MM.1S (cell line): ENCODE results near the gene SIGLEC11.
"Not testable (repeated sequence)": the region's sequence is repeated elsewhere in the genome, so short reads cannot be mapped to it uniquely, and the experiment has no call there.

ENCODE experiments used
- EZH2phosphoT487 ChIP-seq: fragments of 300-600 bp; sonication (generic); IDR thresholded peaks from 2 replicates; pipeline ENCODE4 v1.6.1; 2018; ENCODE audit warnings: antibody characterized with exemption, low read length
- TF ChIP-seq, protein P1 (sequence below): fragments of 300-600 bp; sonication (generic); IDR thresholded peaks from 2 replicates; pipeline ENCODE4 v1.5.1; 2016; ENCODE audit warnings: antibody characterized with exemption, low read length, mixed read lengths

DNA sequence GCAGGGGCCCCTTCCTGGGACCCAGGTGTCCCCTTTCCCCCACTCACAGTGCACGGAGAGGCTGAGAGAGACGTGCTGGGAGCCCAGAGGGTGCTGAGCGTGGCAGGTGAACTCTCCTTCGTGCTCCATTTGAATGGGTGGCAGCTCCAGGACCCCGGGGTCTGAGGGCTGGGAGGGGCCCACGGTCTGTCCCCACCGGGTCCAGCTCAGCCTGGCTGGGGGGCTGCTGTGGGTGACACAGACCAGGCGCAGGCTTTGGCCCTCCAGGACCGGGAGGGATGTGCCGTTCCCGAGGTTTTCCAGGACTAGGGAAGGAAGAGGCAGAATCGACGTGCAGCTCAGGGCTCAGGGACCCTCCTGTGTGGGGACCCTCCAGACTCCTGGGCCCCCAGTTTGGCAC lies 2.4 kb downstream of the SIGLEC11 start:
- TF ChIP-seq, protein P1, sequence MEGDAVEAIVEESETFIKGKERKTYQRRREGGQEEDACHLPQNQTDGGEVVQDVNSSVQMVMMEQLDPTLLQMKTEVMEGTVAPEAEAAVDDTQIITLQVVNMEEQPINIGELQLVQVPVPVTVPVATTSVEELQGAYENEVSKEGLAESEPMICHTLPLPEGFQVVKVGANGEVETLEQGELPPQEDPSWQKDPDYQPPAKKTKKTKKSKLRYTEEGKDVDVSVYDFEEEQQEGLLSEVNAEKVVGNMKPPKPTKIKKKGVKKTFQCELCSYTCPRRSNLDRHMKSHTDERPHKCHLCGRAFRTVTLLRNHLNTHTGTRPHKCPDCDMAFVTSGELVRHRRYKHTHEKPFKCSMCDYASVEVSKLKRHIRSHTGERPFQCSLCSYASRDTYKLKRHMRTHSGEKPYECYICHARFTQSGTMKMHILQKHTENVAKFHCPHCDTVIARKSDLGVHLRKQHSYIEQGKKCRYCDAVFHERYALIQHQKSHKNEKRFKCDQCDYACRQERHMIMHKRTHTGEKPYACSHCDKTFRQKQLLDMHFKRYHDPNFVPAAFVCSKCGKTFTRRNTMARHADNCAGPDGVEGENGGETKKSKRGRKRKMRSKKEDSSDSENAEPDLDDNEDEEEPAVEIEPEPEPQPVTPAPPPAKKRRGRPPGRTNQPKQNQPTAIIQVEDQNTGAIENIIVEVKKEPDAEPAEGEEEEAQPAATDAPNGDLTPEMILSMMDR: not testable (repeated sequence)
- TF ChIP-seq EZH2phosphoT487: not testable (repeated sequence)
